HepG2 (cell line): ENCODE results near the gene KAZN. TPM values are rescaled to one million over a fixed set of nuclear protein-coding genes. Genes with fewer than 3 reads are reported as not detected.

Experiments used
- ATAC-seq: fragments of 200-7000 bp; cut with Tn5 transposase; 3 replicates; pipeline ENCODE4 v1.9.1; 2020; ENCODE audit warnings: mild to moderate bottlenecking, moderate library complexity
- BruUV-seq: library from RNA; stranded (reverse); fragments of 400-500 nt; replicated peaks from 2 replicates; lab custom pipeline; 2021; lab: Mats Ljungman, UMichigan
- CTCF ChIA-PET: fragments of 300-600 bp; formaldehyde crosslinking; extraction: SDS; loops from one replicate; lab custom pipeline; 2021; ENCODE audit warnings: low total read pairs, inconsistent platforms, low intra/inter-chr PET ratio; lab: Yijun Ruan, JAX
- POLR2A ChIA-PET: fragments of 350-600 bp; sonication (Branson Sonifier 250); formaldehyde crosslinking; loops from one replicate; lab custom pipeline; 2020; ENCODE audit warnings: antibody characterized with exemption, inconsistent platforms; lab: Yijun Ruan, JAX
- DNase-seq: peaks from one replicate; pipeline ENCODE4 v3.0.0-alpha.2; 2015; ENCODE audit warnings: low spot score
- FAIRE-seq: peaks from 3 replicates; lab custom pipeline; 2011; peaks lifted over from hg19 to GRCh38; lab: Jason Lieb, UNC
- H2AFZ ChIP-seq: one replicate; pipeline ENCODE4 v1.6.1; 2011; ENCODE audit warnings: low read length, inconsistent platforms
- H3K27ac ChIP-seq: fragments of 300-600 bp; 3 replicates; pipeline ENCODE4 v1.8.0; 2011; ENCODE audit warnings: mixed run types, mild to moderate bottlenecking, mixed read lengths, low read length, inconsistent platforms; ENCODE audit not compliant: insufficient read depth; ENCODE audit errors: extremely low read length
- H3K27me3 ChIP-seq, 2 experiments: fragments of 200-600 bp in 1 of 2; 2 replicates in 1 of 2; 3 replicates in 1 of 2; pipeline versions ENCODE4 v1.6.0 to v1.8.0; 2011; ENCODE audit warnings: low read length in 2 of 2, mild to moderate bottlenecking in 2 of 2, moderate library complexity in 2 of 2, inconsistent platforms in 1 of 2; ENCODE audit not compliant: insufficient read depth in 2 of 2, control insufficient read depth in 1 of 2
- H3K36me3 ChIP-seq, 2 experiments: fragments of 200-600 bp in 1 of 2; replicated peaks in 1 of 2; 2 replicates in 1 of 2; 3 replicates in 1 of 2; pipeline versions ENCODE4 v1.5.1 to v1.8.0; 2011; ENCODE audit warnings: low read length in 2 of 2, inconsistent platforms in 1 of 2; ENCODE audit not compliant: insufficient read depth in 2 of 2, control insufficient read depth in 1 of 2
- H3K4me1 ChIP-seq: 2 replicates; pipeline ENCODE4 v1.5.1; 2012; ENCODE audit warnings: low read length, inconsistent platforms; ENCODE audit not compliant: insufficient read depth
- H3K4me2 ChIP-seq: 2 replicates; pipeline ENCODE4 v1.6.0; 2011; ENCODE audit warnings: low read depth, low read length, inconsistent platforms
- H3K4me3 ChIP-seq, 3 experiments: fragments of 200-600 bp in 1 of 3; sonication (generic), shearing (Covaris generic) in 1 of 3; replicated peaks in 1 of 3; 2 replicates each; pipeline ENCODE4 v1.5.1; 2011 to 2016; ENCODE audit warnings: low read length in 3 of 3, inconsistent platforms in 2 of 3, low read depth in 2 of 3, mild to moderate bottlenecking in 2 of 3, control low read depth in 1 of 3, mixed read lengths in 1 of 3; ENCODE audit not compliant: insufficient read depth in 1 of 3
- H3K79me2 ChIP-seq: one replicate; pipeline ENCODE4 v1.6.1; 2011; ENCODE audit warnings: low read length, inconsistent platforms; ENCODE audit not compliant: insufficient read depth
- H3K9ac ChIP-seq: 2 replicates; pipeline ENCODE4 v1.6.0; 2011; ENCODE audit warnings: mild to moderate bottlenecking, low read depth, low read length, inconsistent platforms; ENCODE audit not compliant: insufficient read depth
- H3K9me3 ChIP-seq: 2 replicates; pipeline ENCODE4 v1.5.1; 2012; ENCODE audit warnings: mild to moderate bottlenecking, low read length
- H4K20me1 ChIP-seq: 2 replicates; pipeline ENCODE4 v1.6.0; 2011; ENCODE audit warnings: inconsistent platforms, mild to moderate bottlenecking, low read length, moderate library complexity; ENCODE audit not compliant: insufficient read depth
- DMAP1 ChIP-seq: IDR thresholded peaks from 2 replicates; pipeline ENCODE4 v1.6.1; 2016
- RBFOX2 ChIP-seq: fragments of 200-400 bp; formaldehyde crosslinking; IDR thresholded peaks from 2 replicates; pipeline ENCODE4 v1.6.1; 2017; ENCODE audit warnings: low read depth, mild to moderate bottlenecking, low read length
- SIX1 ChIP-seq: sonication (generic); formaldehyde crosslinking; IDR thresholded peaks from 2 replicates; pipeline ENCODE4 v1.4.0; 2020; ENCODE audit warnings: missing genetic modification reagents, borderline replicate concordance
- ZBTB7B ChIP-seq: sonication (generic); formaldehyde crosslinking; IDR thresholded peaks from 2 replicates; pipeline ENCODE4 v1.4.0; 2020; ENCODE audit warnings: missing genetic modification reagents
- ZNF33A ChIP-seq: sonication (generic); formaldehyde crosslinking; IDR thresholded peaks from 2 replicates; pipeline ENCODE4 v1.5.1; 2020; ENCODE audit warnings: missing genetic modification reagents, mild to moderate bottlenecking, moderate library complexity, borderline replicate concordance
- ZNF343 ChIP-seq: sonication (generic); formaldehyde crosslinking; IDR thresholded peaks from 2 replicates; pipeline ENCODE4 v1.4.0; 2020; ENCODE audit warnings: mild to moderate bottlenecking, missing genetic modification reagents
- ZNF383 ChIP-seq: sonication (generic); formaldehyde crosslinking; IDR thresholded peaks from 2 replicates; pipeline ENCODE4 v1.4.0; 2020; ENCODE audit warnings: missing genetic modification reagents, mild to moderate bottlenecking, borderline replicate concordance
- ZNF572 ChIP-seq: sonication (generic); formaldehyde crosslinking; IDR thresholded peaks from 2 replicates; pipeline ENCODE4 v1.5.1; 2020; ENCODE audit warnings: mild to moderate bottlenecking, missing genetic modification reagents
- ZNF878 ChIP-seq: sonication (generic); formaldehyde crosslinking; IDR thresholded peaks from 2 replicates; pipeline ENCODE4 v1.8.1; 2023; ENCODE audit warnings: mild to moderate bottlenecking, missing genetic modification reagents, moderate library complexity
- ZSCAN22 ChIP-seq: sonication (generic); formaldehyde crosslinking; IDR thresholded peaks from 2 replicates; pipeline ENCODE4 v1.4.0; 2020; ENCODE audit warnings: mild to moderate bottlenecking, missing genetic modification reagents
- WGBS: methylation state at CpG from one replicate; pipeline ENCODE4 v1.1.6; 2017; ENCODE audit warnings: low lambda C conversion rate; 5-methylcytosine and 5-hydroxymethylcytosine counted together
- in situ Hi-C: cut with HindIII; loops from 2 replicates; pipeline ENCODE4 v1.10.0; 2017; ENCODE audit warnings: low pct_unique_long_range_greater_than_20kb; ENCODE audit not compliant: extremely low pct_ligation_motif_present
- intact Hi-C: fragments of 100-400 bp; cut with micrococcal nuclease; formaldehyde crosslinking; loops from one replicate; pipeline ENCODE4 v1.10.0; 2022; ENCODE audit not compliant: unreplicated experiment
- polyA plus RNA-seq, 8 experiments: library from polyadenylated mRNA; depleted of rRNA in 3 of 8; stranded (reverse) in 7 of 8; unstranded in 1 of 8; fragments of >200 nt; fragmentation: Illumina TruSeq in 4 of 8; extraction: Trizol in 4 of 8; gene quantifications; 2 replicates each; pipeline versions ENCODE4 v1.2.1 to v1.2.3, GENCODE V29; 2011 to 2016; ENCODE audit warnings: low read depth in 4 of 8, missing spikeins in 1 of 8, mixed read lengths in 1 of 8; ENCODE audit not compliant: insufficient read depth in 1 of 8
- total RNA-seq, 5 experiments: library from RNA; depleted of rRNA; stranded (reverse); fragments of >200 nt; fragmentation: Illumina TruSeq; extraction: Trizol; gene quantifications; 2 replicates each; pipeline ENCODE4 v1.2.3, GENCODE V29; 2016; ENCODE audit warnings: low read depth in 1 of 5
- TF ChIP-seq, protein P1 (sequence below): IDR thresholded peaks from 2 replicates; pipeline ENCODE4 v1.6.1; 2018; ENCODE audit warnings: missing genetic modification reagents, mild to moderate bottlenecking, missing compliant biosample characterization
- TF ChIP-seq, protein P2 (sequence below): sonication (generic); formaldehyde crosslinking; IDR thresholded peaks from 2 replicates; pipeline ENCODE4 v1.4.0; 2020; ENCODE audit warnings: missing genetic modification reagents
- TF ChIP-seq, protein P3 (sequence below): sonication (generic); formaldehyde crosslinking; conservative IDR thresholded peaks from 2 replicates; pipeline ENCODE4 v1.8.0; 2022; ENCODE audit warnings: mild to moderate bottlenecking, moderate library complexity, missing genetic modification reagents

Gene KAZN
- total and polyA plus RNA-seq, 2 of the 13 experiments (the other 11 are each of a cell fraction or from before 2014, with no cell fraction given) = 10.4 to 13.5 TPM

DNA sequence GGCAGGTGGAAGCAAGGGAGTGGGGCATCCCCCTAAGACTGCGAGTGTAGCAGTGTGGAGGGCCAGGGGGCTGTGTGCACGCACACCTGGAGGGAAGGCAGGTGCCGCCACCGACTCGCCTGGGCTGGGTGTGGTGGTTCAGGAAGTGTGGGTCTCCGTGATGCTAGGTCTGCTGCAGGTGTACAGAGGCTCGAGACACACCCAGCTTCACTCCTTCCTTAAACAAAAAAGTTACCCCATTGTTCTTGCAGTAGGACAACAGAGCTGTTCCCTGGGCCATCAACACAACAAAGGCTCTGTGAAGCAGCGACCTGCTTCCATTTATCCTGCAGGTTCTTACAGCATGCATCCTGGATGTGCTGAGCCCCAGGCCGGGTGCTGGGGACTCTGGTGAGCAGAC lies 454.7 kb downstream of the KAZN start:
- Histone ChIP-seq H2AFZ (no peak overlapping the region), H4K20me1 (peaks cover 5% of the 10 kb centered on the region; the same call in 1 of the 2 replicates), H3K4me2 (no peak overlapping the region), H3K27ac (no peak overlapping the region), H3K9ac (no peak overlapping the region), H3K36me3 (peaks cover 32 to 71% of the 10 kb centered on the region in 2 experiments), H3K9me3 (no peaks in the 10 kb centered on the region), H3K79me2 (no peaks in the 10 kb centered on the region), H3K4me1 (no peaks in the 10 kb centered on the region), H3K4me3 (no peak overlapping the region), H3K27me3 (no peaks in the 10 kb centered on the region)
- ChIA-PET CTCF (no interaction called here), POLR2A (no interaction called here)
- no peak for ATAC-seq
- no TSS peak for BruUV-seq
- intact Hi-C loops = no loop called here
- TF ChIP-seq, protein P1, sequence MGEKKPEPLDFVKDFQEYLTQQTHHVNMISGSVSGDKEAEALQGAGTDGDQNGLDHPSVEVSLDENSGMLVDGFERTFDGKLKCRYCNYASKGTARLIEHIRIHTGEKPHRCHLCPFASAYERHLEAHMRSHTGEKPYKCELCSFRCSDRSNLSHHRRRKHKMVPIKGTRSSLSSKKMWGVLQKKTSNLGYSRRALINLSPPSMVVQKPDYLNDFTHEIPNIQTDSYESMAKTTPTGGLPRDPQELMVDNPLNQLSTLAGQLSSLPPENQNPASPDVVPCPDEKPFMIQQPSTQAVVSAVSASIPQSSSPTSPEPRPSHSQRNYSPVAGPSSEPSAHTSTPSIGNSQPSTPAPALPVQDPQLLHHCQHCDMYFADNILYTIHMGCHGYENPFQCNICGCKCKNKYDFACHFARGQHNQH (CRISPR knock-in tag) = no peak
- no peak for TF ChIP-seq RBFOX2
- TF ChIP-seq DMAP1 (CRISPR knock-in tag) = no peak
- TF ChIP-seq SIX1 (CRISPR knock-in tag) = no peak
- TF ChIP-seq, protein P2, sequence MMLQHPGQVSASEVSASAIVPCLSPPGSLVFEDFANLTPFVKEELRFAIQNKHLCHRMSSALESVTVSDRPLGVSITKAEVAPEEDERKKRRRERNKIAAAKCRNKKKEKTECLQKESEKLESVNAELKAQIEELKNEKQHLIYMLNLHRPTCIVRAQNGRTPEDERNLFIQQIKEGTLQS (CRISPR knock-in tag) = no peak
- no peak for TF ChIP-seq ZBTB7B (CRISPR knock-in tag)
- TF ChIP-seq, protein P3, sequence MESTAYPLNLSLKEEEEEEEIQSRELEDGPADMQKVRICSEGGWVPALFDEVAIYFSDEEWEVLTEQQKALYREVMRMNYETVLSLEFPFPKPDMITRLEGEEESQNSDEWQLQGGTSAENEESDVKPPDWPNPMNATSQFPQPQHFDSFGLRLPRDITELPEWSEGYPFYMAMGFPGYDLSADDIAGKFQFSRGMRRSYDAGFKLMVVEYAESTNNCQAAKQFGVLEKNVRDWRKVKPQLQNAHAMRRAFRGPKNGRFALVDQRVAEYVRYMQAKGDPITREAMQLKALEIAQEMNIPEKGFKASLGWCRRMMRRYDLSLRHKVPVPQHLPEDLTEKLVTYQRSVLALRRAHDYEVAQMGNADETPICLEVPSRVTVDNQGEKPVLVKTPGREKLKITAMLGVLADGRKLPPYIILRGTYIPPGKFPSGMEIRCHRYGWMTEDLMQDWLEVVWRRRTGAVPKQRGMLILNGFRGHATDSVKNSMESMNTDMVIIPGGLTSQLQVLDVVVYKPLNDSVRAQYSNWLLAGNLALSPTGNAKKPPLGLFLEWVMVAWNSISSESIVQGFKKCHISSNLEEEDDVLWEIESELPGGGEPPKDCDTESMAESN (CRISPR knock-in tag) = no peak
- no peak for TF ChIP-seq ZNF572 (CRISPR knock-in tag)
- no peak for TF ChIP-seq ZNF33A
- no peak for TF ChIP-seq ZNF878
- no peak for TF ChIP-seq ZSCAN22
- no peak for TF ChIP-seq ZNF383 (CRISPR knock-in tag)
- TF ChIP-seq ZNF343 (CRISPR knock-in tag) = no peak
- in situ Hi-C loops = no loop called here
- DNase-seq = no peak
- no peak for FAIRE-seq
- WGBS = 100% methylated on average over 3 of the region's 9 CpGs
